Measurements from ENCODE around the gene IL1A.

- no peak for TF ChIP-seq SIN3A (IDR thresholded peaks at IDR 0.05; ENCODE audit: borderline replicate concordance, low read depth, low read length)
- no peak for TF ChIP-seq POLR2AphosphoS5 (IDR thresholded peaks at IDR 0.05; ENCODE audit: low read depth, low read length)
- TF ChIP-seq CTCF (IDR thresholded peaks at IDR 0.05) = no peak
Measured at GRCh38 chr2:112791019-112791418, 6.7 kb upstream of the IL1A start.
